ENCODE results near the gene DCTN2.

- no peak for TF ChIP-seq CTCF (conservative IDR thresholded peaks at IDR 0.05; ENCODE audit: low read length)
- TF ChIP-seq EZH2phosphoT487 (IDR thresholded peaks at IDR 0.05; ENCODE audit: borderline replicate concordance, low read depth, low read length): no peak
Measured at GRCh38 chr12:57489157-57489641, 57.8 kb downstream of the DCTN2 start.
